ENCODE results near the gene SERP1. TPM values are rescaled to one million over a fixed set of nuclear protein-coding genes. Genes with fewer than 3 reads are reported as not detected.

SERP1 gene
- total RNA-seq, 1 donor from 2014 or later, result 87.2 TPM

GRCh38 chr3:150583028-150583427, 36.7 kb upstream of the SERP1 start:
- no peak for TF ChIP-seq CTCF (IDR thresholded peaks at IDR 0.05)
- intact Hi-C loops (cut with micrococcal nuclease), result loop anchor here (2.0 kb wide), 1 partner anchor 16 kb away; no protein-coding TSS in a partner anchor
- ChIA-PET POLR2A (interaction anchor here (0.7 to 1.6 kb wide), 3 partner anchors 11 to 121 kb away, joined by 4 to 7 read pairs (median 4); partner anchors contain the start of genes ERICH6 and SELENOT), CTCF (no interaction called here)
- Mint-ChIP-seq H3K4me3 (no peak overlapping the region), H3K9me3 (no peaks in the 10 kb centered on the region), H3K27me3 (no peaks in the 10 kb centered on the region), H3K36me3 (ENCODE audit: low read depth) (peaks cover 57% of the 10 kb centered on the region), H3K27ac (no peak overlapping the region), H3K4me1 (peaks cover 7% of the 10 kb centered on the region)
- DNase-seq (no peak), ATAC-seq (ENCODE audit: low read depth) (no peak)

GRCh38 chr3:150582620-150583019, 36.3 kb upstream of the SERP1 start:
- DNase-seq, result no peak
- H3K27me3 Mint-ChIP-seq, result no peaks in the 10 kb centered on the region
- TF ChIP-seq CTCF (IDR thresholded peaks at IDR 0.05), result no peak
- intact Hi-C loops (cut with micrococcal nuclease), result loop anchor here (2.0 kb wide), 1 partner anchor 16 kb away; no protein-coding TSS in a partner anchor
- H3K4me1 Mint-ChIP-seq, result peaks cover 7% of the 10 kb centered on the region
- ChIA-PET POLR2A (interaction anchor here (0.7 to 1.0 kb wide), 2 partner anchors 20 to 121 kb away, joined by 4 to 7 read pairs; partner anchors contain the start of genes ERICH6 and SELENOT), CTCF (no interaction called here)
- no peaks in the 10 kb centered on the region for H3K9me3 Mint-ChIP-seq
- peaks cover 59% of the 10 kb centered on the region for H3K36me3 Mint-ChIP-seq (ENCODE audit: low read depth)
- ATAC-seq (ENCODE audit: low read depth), result no peak
- no peak overlapping the region for H3K4me3 Mint-ChIP-seq
- H3K27ac Mint-ChIP-seq, result peak overlapping the region; percentile 12

GRCh38 chr3:150581174-150581573, 34.9 kb upstream of the SERP1 start:
- CTCF ChIA-PET, result no interaction called here

GRCh38 chr3:150577855-150578254, 31.6 kb upstream of the SERP1 start:
- H3K27me3 Mint-ChIP-seq, result no peaks in the 10 kb centered on the region
- ChIA-PET CTCF (interaction anchor here (1.8 kb wide), 1 partner anchor 126 kb away, joined by 3 read pairs; the partner anchor contains the start of gene ERICH6), POLR2A (no interaction called here)
- peaks cover 8% of the 10 kb centered on the region for H3K4me1 Mint-ChIP-seq
- intact Hi-C loops (cut with micrococcal nuclease), result no loop called here
- H3K9me3 Mint-ChIP-seq, result no peaks in the 10 kb centered on the region
- H3K27ac Mint-ChIP-seq, result no peak overlapping the region
- ATAC-seq (ENCODE audit: low read depth), result no peak
- peaks cover 72% of the 10 kb centered on the region for H3K36me3 Mint-ChIP-seq (ENCODE audit: low read depth)
- DNase-seq, result no peak
- no peak overlapping the region for H3K4me3 Mint-ChIP-seq
- TF ChIP-seq CTCF (IDR thresholded peaks at IDR 0.05), result no peak

More at GRCh38 chr3:150581174-150581573, 34.9 kb upstream of the SERP1 start:
- no peak for TF ChIP-seq CTCF (IDR thresholded peaks at IDR 0.05)
- Mint-ChIP-seq H3K9me3 (no peaks in the 10 kb centered on the region), H3K36me3 (ENCODE audit: low read depth) (peaks cover 70% of the 10 kb centered on the region), H3K27me3 (no peaks in the 10 kb centered on the region), H3K4me3 (no peak overlapping the region), H3K27ac (no peak overlapping the region), H3K4me1 (peaks cover 7% of the 10 kb centered on the region)
- ATAC-seq (ENCODE audit: low read depth) (no peak), DNase-seq (no peak)
- POLR2A ChIA-PET, result no interaction called here
- intact Hi-C loops (cut with micrococcal nuclease), result loop anchor here (2.0 kb wide), 1 partner anchor 14 kb away; no protein-coding TSS in a partner anchor

- Mint-ChIP-seq H3K27ac (no peak overlapping the region), H3K27me3 (no peaks in the 10 kb centered on the region), H3K9me3 (no peaks in the 10 kb centered on the region), H3K4me1 (no peaks in the 10 kb centered on the region), H3K36me3 (ENCODE audit: low read depth) (peaks cover 67% of the 10 kb centered on the region), H3K4me3 (no peak overlapping the region)
- TF ChIP-seq CTCF (IDR thresholded peaks at IDR 0.05), result no peak
- CTCF ChIA-PET, result no interaction called here
- intact Hi-C loops (cut with micrococcal nuclease), result loop anchor here (2.0 kb wide), 1 partner anchor 13 kb away; no protein-coding TSS in a partner anchor
- ATAC-seq (ENCODE audit: low read depth) (no peak), DNase-seq (no peak)
- POLR2A ChIA-PET, result no interaction called here
These were observed 21.0 kb upstream of the SERP1 start for GRCh38 chr3:150567328-150567727.

Measured in activated B cell treated with CpG ODN at 0.5 μM for 24 hours (primary cell).